GM20431 (cell line): ENCODE results near the gene KMT5C.

Experiments
- in situ Hi-C: fragments of 300-500 bp; cut with MseI, MboI; formaldehyde crosslinking; loops from one replicate; pipeline ENCODE4 v1.15.0; 2020; ENCODE audit warnings: low sequenced_read_pairs; ENCODE audit not compliant: unreplicated experiment

Gene KMT5C

GRCh38 chr19:55345818-55346724 lies 6.4 kb downstream of the KMT5C start:
- in situ Hi-C loops: no loop called here

DNA sequence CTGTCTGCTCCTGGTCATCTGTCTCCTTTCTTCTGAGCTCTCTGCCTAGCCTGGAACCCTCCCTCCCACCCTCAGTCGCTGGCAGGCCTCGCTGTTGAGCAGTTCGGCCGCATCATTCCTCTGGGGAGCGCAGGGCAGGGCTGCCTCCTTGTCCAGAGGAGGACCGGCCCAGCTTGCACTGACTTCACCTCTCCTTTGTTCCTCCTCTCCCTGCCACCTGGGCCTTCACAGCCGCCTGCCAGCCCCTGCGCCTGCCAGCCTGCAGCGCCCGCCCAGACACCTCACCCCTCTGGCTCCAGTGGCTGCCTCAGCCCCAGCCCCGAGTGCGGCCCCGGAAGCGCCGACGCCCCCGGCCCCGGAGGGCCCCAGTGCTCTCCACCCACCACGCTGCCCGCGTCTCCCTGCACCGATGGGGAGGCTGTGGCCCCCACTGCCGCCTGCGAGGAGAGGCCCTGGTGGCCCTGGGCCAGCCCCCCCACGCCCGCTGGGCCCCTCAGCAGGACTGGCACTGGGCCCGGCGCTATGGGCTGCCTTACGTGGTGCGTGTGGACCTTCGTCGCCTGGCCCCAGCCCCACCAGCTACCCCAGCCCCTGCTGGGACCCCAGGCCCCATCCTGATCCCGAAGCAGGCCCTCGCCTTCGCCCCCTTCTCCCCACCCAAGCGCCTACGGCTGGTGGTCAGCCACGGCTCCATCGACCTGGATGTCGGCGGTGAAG lies 7.2 kb downstream of the KMT5C start:
- in situ Hi-C loops: no loop called here

- in situ Hi-C loops: no loop called here
Measured at GRCh38 chr19:55347442-55348009, 7.8 kb downstream of the KMT5C start.

- in situ Hi-C loops: no loop called here
Measured at GRCh38 chr19:55348317-55349034, 8.8 kb downstream of the KMT5C start.

GRCh38 chr19:55350620-55351315 lies 11.1 kb downstream of the KMT5C start:
- in situ Hi-C loops: no loop called here

DNA sequence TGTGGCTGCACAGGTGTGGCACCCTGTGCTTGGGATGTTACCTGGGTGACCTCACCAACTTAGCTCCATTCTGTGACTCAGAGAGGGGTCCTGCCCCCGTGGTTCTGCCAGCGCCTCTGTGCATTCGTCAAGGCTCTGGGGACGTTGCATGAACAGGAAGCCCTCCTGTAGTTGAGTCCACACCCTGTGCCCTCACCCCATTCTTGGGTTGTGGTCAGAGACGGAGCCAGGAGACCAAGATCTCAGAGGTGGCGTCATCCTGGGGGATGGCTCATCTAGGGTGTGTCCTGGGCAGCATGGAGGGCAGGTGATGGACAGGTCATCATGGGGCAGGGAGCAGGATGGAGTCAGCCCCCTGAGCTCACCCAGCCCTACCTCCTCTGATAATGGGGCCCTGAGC lies 12.4 kb downstream of the KMT5C start:
- in situ Hi-C loops: no loop called here

GRCh38 chr19:55352549-55353145 lies 13.0 kb downstream of the KMT5C start:
- in situ Hi-C loops: no loop called here

- in situ Hi-C loops: no loop called here
Measured at GRCh38 chr19:55353356-55353802, 13.7 kb downstream of the KMT5C start.

- in situ Hi-C loops: no loop called here
Measured at GRCh38 chr19:55353803-55354697, 14.4 kb downstream of the KMT5C start.

- in situ Hi-C loops: no loop called here
Measured at GRCh38 chr19:55354698-55355212, 15.1 kb downstream of the KMT5C start, which contains the start of gene COX6B2. Gene COX6B2, minus strand, starts transcription at chr19:55354719. Its CDS starts 198 bp downstream, at chr19:55354521.

- in situ Hi-C loops: no loop called here
Measured at GRCh38 chr19:55355213-55355821, 15.6 kb downstream of the KMT5C start.

DNA sequence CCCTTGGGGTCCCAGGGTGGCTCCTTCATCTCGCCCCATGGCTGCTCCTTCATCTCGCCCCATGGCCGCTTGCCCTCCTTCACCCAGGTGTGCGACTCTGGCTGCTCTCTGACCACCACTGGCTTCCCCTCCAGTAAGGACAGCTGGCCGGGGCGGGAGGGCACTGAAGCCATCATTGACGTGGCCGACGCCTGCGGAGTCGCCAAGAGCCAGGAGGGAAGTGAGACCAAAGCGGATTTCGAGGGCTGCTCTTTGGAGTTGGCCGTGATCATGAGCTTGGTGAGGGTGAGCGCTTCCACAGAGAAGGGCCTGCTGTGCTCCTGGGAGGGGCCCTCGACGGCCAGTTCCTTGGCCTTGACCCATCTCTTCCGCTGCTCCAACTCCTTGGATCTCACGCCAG lies 18.8 kb downstream of the KMT5C start:
- in situ Hi-C loops: no loop called here

DNA sequence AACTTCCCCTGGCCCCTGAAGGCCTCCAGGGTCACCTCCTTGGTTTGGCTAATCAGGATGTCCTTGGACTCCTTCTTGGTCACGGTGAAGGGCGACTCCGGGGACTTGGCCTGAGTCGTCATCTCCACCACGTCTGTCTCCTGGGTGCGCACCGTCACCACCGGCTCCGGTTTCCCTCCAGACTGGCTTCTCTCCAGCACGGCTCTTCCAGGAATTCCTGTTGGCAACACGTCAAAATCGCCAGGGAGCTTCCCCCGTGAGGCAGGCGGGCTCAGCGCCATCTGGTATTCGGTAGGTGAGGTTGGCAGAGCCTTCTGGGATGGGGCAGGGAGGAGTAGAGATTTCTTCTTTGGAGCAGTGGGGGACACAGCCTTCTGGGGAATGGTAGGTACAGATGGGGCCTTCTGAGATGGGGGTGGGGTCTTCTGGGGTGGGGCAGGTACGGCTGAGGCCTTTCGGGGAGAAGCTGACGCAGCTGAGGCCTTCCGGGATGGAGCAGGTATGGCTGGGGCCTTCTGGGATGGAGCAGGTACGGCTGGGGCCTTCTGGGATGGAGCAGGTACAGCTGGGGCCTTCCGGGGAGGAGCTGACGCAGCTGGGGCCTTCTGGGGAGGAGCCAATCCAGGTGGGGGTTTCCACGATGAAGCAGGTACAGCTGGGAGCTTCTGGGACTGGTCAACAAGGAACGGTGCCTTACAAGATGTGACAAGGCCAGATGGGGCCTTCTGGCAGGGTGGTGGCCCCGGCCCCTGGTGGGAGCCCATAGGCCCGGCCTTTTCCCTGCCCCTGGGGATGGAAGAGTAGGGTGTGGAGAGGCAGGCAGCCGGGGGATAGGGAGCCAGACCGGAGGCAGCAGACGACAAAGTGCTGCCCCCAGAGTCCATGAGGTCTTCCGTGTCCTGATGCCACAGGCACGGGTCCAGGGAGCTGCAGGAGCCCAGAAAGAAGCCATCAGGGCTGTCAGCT lies 19.6 kb downstream of the KMT5C start:
- in situ Hi-C loops: no loop called here

DNA sequence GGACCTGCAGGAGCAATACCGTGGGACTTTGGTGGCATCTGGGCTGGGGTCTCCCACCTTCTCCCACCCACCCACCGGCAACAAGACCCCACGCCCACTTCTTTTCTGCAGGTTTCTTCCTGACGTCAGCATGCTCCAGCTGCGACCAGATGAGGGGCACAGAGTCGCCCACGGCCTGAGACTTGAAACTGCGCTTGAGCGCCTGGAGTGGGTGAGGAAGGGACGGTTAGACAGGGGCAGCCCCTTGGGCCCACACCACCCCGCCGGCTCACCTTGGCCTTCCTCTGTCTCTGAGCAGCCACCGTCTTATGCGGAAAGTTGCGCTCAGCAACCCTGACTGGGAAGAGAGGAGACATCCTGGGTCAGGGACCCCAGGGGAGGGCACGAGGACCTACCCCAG lies 21.2 kb downstream of the KMT5C start:
- in situ Hi-C loops: no loop called here

DNA sequence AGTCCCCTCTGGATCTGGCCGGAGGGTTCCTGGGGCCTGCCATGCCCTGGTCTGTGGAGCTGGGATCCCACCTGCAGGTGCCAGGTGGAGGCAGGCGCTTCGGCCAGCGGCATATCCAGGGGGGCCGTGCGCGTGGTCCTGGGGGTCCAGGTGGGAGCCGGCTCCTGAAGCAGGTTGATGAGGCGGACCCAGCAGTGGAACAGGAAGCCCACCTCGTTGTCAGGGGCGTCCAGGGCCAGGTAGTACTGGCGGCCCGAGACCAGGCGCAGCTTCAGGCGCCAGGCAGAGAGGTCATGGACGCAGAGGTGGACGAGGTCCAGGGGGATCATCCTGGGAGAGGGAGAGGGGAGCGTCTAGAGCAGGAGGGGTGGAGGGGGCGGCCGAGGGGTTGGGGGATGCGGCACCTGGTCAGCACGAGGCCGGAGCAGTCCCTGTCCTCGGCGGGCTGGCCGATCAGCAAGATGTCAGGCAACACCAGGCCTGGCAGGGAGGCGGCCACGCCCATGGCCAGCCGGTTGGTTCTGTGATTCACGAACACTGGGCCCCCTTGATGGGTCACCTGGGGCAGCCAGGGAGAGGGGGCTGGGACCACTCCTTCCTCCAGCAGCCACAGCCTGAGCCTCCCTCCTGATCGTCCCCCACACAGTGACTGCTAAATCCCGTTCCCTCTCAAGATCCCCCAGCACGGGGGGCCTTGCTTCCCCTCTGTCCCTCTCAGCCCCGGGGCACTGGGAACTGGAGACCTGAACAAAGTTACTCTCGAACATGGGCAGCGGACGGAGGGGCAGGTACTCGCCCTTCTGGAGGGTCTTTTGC lies 22.7 kb downstream of the KMT5C start:
- in situ Hi-C loops: no loop called here
